H1 (cell line): ENCODE results near the gene ZBTB8B. TPM values are rescaled to one million over a fixed set of nuclear protein-coding genes. Genes with fewer than 3 reads are reported as not detected.

Source experiments
- CTCF ChIA-PET: fragments of 300-600 bp; sonication (Branson Sonifier 250); formaldehyde crosslinking; loops from one replicate; lab custom pipeline; 2021; ENCODE audit not compliant: partially characterized antibody; lab: Charles Lee
- POLR2A ChIA-PET: fragments of 300-600 bp; sonication (Branson Sonifier 250); formaldehyde crosslinking; loops from one replicate; lab custom pipeline; 2021; ENCODE audit warnings: inconsistent platforms; ENCODE audit not compliant: partially characterized antibody; lab: Charles Lee
- DNase-seq, 2 experiments: peaks; one replicate each; pipeline versions ENCODE4 v3.0.0 to v3.0.0-alpha.2; 2010 to 2022; ENCODE audit warnings: low spot score in 2 of 2, low read depth in 1 of 2, mixed read lengths in 1 of 2
- FAIRE-seq: peaks from 2 replicates; lab custom pipeline; 2011; peaks lifted over from hg19 to GRCh38; lab: Jason Lieb, UNC
- H2AFZ ChIP-seq: 2 replicates; pipeline ENCODE4 v1.8.1; 2012; ENCODE audit warnings: low read length, inconsistent platforms
- H2AK5ac ChIP-seq: 2 replicates; pipeline ENCODE4 v1.6.1; 2013; ENCODE audit warnings: low read depth, low read length
- H2BK120ac ChIP-seq: replicated peaks from 2 replicates; pipeline ENCODE3; 2013; ENCODE audit warnings: low read depth, low read length, inconsistent platforms
- H2BK12ac ChIP-seq: 2 replicates; pipeline ENCODE4 v1.6.1; 2013; ENCODE audit warnings: low read depth, low read length
- H2BK15ac ChIP-seq: 2 replicates; pipeline ENCODE4 v1.6.1; 2013; ENCODE audit warnings: low read length
- H2BK20ac ChIP-seq: 2 replicates; pipeline ENCODE4 v1.6.1; 2013; ENCODE audit warnings: low read length
- H2BK5ac ChIP-seq: 2 replicates; pipeline ENCODE4 v1.6.1; 2013; ENCODE audit warnings: low read depth, low read length
- H3K14ac ChIP-seq: 2 replicates; pipeline ENCODE4 v1.6.1; 2013; ENCODE audit warnings: inconsistent platforms; ENCODE audit not compliant: insufficient read length
- H3K18ac ChIP-seq: 2 replicates; pipeline ENCODE4 v1.6.1; 2013; ENCODE audit warnings: low read length; ENCODE audit errors: extremely low read depth
- H3K23ac ChIP-seq: 2 replicates; pipeline ENCODE4 v1.6.1; 2013; ENCODE audit warnings: inconsistent platforms; ENCODE audit not compliant: insufficient read length
- H3K23me2 ChIP-seq: 2 replicates; pipeline ENCODE4 v1.6.1; 2013; ENCODE audit warnings: low read depth, low read length
- H3K27ac ChIP-seq: 2 replicates; pipeline ENCODE4 v1.6.1; 2011; ENCODE audit warnings: low read depth, low read length, inconsistent platforms
- H3K27me3 ChIP-seq, 4 experiments: replicated peaks in 1 of 4; 1 replicate in 1 of 4; 2 replicates in 3 of 4; pipeline versions ENCODE4 v1.6.1 to v1.8.1; 2011 to 2013; ENCODE audit warnings: low read length in 3 of 4, mild to moderate bottlenecking in 3 of 4, inconsistent platforms in 2 of 4, mixed read lengths in 2 of 4, moderate library complexity in 1 of 4; ENCODE audit not compliant: control insufficient read depth in 3 of 4, insufficient read depth in 3 of 4; ENCODE audit errors: extremely low read depth in 1 of 4
- H3K36me3 ChIP-seq, 4 experiments: 2 replicates each; pipeline versions ENCODE4 v1.6.1 to v1.8.1; 2011 to 2013; ENCODE audit warnings: mild to moderate bottlenecking in 4 of 4, low read length in 3 of 4, moderate library complexity in 2 of 4, control low read depth in 1 of 4, inconsistent platforms in 1 of 4; ENCODE audit not compliant: insufficient read depth in 4 of 4, control insufficient read depth in 2 of 4
- H3K4ac ChIP-seq: replicated peaks from 2 replicates; pipeline ENCODE3; 2013; ENCODE audit warnings: low read length, low read depth, mixed read lengths, inconsistent platforms; ENCODE audit not compliant: insufficient read length
- H3K4me1 ChIP-seq, 4 experiments: replicated peaks in 1 of 4; 1 replicate in 1 of 4; 2 replicates in 3 of 4; pipeline versions ENCODE4 v1.6.1 to v1.8.1; 2011 to 2013; ENCODE audit warnings: low read length in 3 of 4, inconsistent platforms in 2 of 4, mixed read lengths in 1 of 4; ENCODE audit not compliant: insufficient read depth in 4 of 4, control insufficient read depth in 3 of 4
- H3K4me2 ChIP-seq, 2 experiments: 2 replicates each; pipeline versions ENCODE4 v1.6.1 to v1.8.1; 2011 to 2013; ENCODE audit warnings: low read depth in 2 of 2, low read length in 2 of 2, control low read depth in 1 of 2, inconsistent platforms in 1 of 2, mild to moderate bottlenecking in 1 of 2; ENCODE audit not compliant: insufficient read depth in 1 of 2
- H3K4me3 ChIP-seq, 4 experiments: fragments of 200-600, 300-600 bp in 1 of 4; sonication (generic), shearing (Covaris generic), sonication (Bioruptor Twin) in 1 of 4; 2 replicates each; pipeline versions ENCODE4 v1.5.1 to v1.8.1; 2011 to 2016; ENCODE audit warnings: low read length in 4 of 4, low read depth in 3 of 4, control low read depth in 2 of 4, inconsistent platforms in 2 of 4, mild to moderate bottlenecking in 2 of 4, mixed read lengths in 1 of 4, moderate library complexity in 1 of 4; ENCODE audit not compliant: insufficient read depth in 2 of 4; ENCODE audit errors: extremely low read depth in 1 of 4
- H3K56ac ChIP-seq: replicated peaks from 2 replicates; pipeline ENCODE3; 2013; ENCODE audit warnings: low read depth, mild to moderate bottlenecking, mixed read lengths, low read length, inconsistent platforms; ENCODE audit not compliant: insufficient read length
- H3K79me1 ChIP-seq: 2 replicates; pipeline ENCODE4 v1.6.1; 2013; ENCODE audit warnings: low read depth, low read length, control low read depth
- H3K79me2 ChIP-seq, 2 experiments: 2 replicates each; pipeline versions ENCODE4 v1.6.1 to v1.8.1; 2012 to 2013; ENCODE audit warnings: low read length in 2 of 2, mild to moderate bottlenecking in 2 of 2, inconsistent platforms in 1 of 2; ENCODE audit not compliant: insufficient read depth in 2 of 2, control insufficient read depth in 1 of 2
- H3K9ac ChIP-seq, 4 experiments: replicated peaks in 1 of 4; 1 replicate in 1 of 4; 2 replicates in 3 of 4; pipeline versions ENCODE4 v1.6.1 to v1.8.1; 2011 to 2013; ENCODE audit warnings: low read depth in 3 of 4, low read length in 3 of 4, control low read depth in 2 of 4, mild to moderate bottlenecking in 2 of 4, moderate library complexity in 2 of 4, inconsistent platforms in 1 of 4; ENCODE audit errors: extremely low read depth in 1 of 4
- H3K9me3 ChIP-seq, 2 experiments: 2 replicates each; pipeline versions ENCODE4 v1.6.1 to v1.8.1; 2012 to 2013; ENCODE audit warnings: mild to moderate bottlenecking in 2 of 2, moderate library complexity in 2 of 2, control low read depth in 1 of 2, inconsistent platforms in 1 of 2, low read depth in 1 of 2, low read length in 1 of 2, mixed read lengths in 1 of 2; ENCODE audit not compliant: insufficient read depth in 2 of 2
- H4K20me1 ChIP-seq, 2 experiments: replicated peaks in 1 of 2; 2 replicates each; pipeline versions ENCODE3 to v1.8.1; 2011 to 2013; ENCODE audit warnings: inconsistent platforms in 2 of 2, low read length in 2 of 2, mild to moderate bottlenecking in 1 of 2; ENCODE audit not compliant: insufficient read depth in 2 of 2, control insufficient read depth in 1 of 2
- H4K5ac ChIP-seq: 2 replicates; pipeline ENCODE4 v1.6.1; 2013; ENCODE audit warnings: low read length, low read depth, mixed read lengths, inconsistent platforms; ENCODE audit not compliant: insufficient read length
- H4K8ac ChIP-seq: 2 replicates; pipeline ENCODE4 v1.8.0; 2013; ENCODE audit warnings: mild to moderate bottlenecking, moderate library complexity, low read length, inconsistent platforms; ENCODE audit not compliant: insufficient read depth; ENCODE audit errors: extremely low read depth
- H4K91ac ChIP-seq: replicated peaks from 2 replicates; pipeline ENCODE3; 2013; ENCODE audit warnings: low read length, mixed read lengths, inconsistent platforms; ENCODE audit not compliant: insufficient read length
- BACH1 ChIP-seq: IDR thresholded peaks from 2 replicates; pipeline ENCODE4 v1.6.1; 2012; ENCODE audit warnings: low read length, improper control_type of control experiment
- CTBP2 ChIP-seq: IDR thresholded peaks from 2 replicates; pipeline ENCODE4 v1.7.0; 2011; ENCODE audit warnings: borderline replicate concordance, mild to moderate bottlenecking, moderate library complexity, mixed read lengths, low read length; ENCODE audit not compliant: insufficient read depth, insufficient read length
- FOSL1 ChIP-seq: IDR thresholded peaks from 2 replicates; pipeline ENCODE4 v1.6.1; 2011; ENCODE audit warnings: mild to moderate bottlenecking, low read depth, low read length, moderate library complexity; ENCODE audit not compliant: insufficient read depth
- GTF2F1 ChIP-seq: IDR thresholded peaks from 2 replicates; pipeline ENCODE4 v1.6.1; 2012; ENCODE audit warnings: low read depth, low read length, improper control_type of control experiment, borderline replicate concordance
- JUND ChIP-seq: IDR thresholded peaks from 2 replicates; pipeline ENCODE4 v1.6.1; 2011; ENCODE audit warnings: mild to moderate bottlenecking, improper control_type of control experiment, low read length
- NANOG ChIP-seq: IDR thresholded peaks from 2 replicates; pipeline ENCODE4 v1.6.1; 2011; ENCODE audit warnings: low read length, low read depth, mild to moderate bottlenecking, inconsistent platforms; ENCODE audit not compliant: insufficient read depth, poor library complexity, severe bottlenecking
- NRF1 ChIP-seq: IDR thresholded peaks from 2 replicates; pipeline ENCODE4 v1.6.1; 2011; ENCODE audit warnings: mild to moderate bottlenecking, low read depth, low read length, improper control_type of control experiment
- SAP30 ChIP-seq: fragments of 300-600 bp; sonication (generic); IDR thresholded peaks from 2 replicates; pipeline ENCODE4 v1.7.1; 2012; ENCODE audit warnings: low read length, moderate library complexity, mild to moderate bottlenecking, inconsistent platforms; ENCODE audit not compliant: insufficient read depth, insufficient replicate concordance
- TAF1 ChIP-seq: IDR thresholded peaks from 2 replicates; pipeline ENCODE4 v1.6.1; 2011; ENCODE audit warnings: mild to moderate bottlenecking, low read depth, low read length
- YY1 ChIP-seq: IDR thresholded peaks from 2 replicates; pipeline ENCODE4 v1.6.1; 2011; ENCODE audit warnings: low read depth, mild to moderate bottlenecking, low read length
- WGBS, 2 experiments: shearing (Covaris generic) in 1 of 2; methylation state at CpG; one replicate each; pipeline versions ENCODE4 v1.1.6 to v1.1.7; 2013 to 2015; ENCODE audit warnings: low lambda C conversion rate in 2 of 2, mixed read lengths in 2 of 2, inconsistent platforms in 1 of 2, low coverage in 1 of 2, missing lambda C conversion rate in 1 of 2; ENCODE audit not compliant: insufficient replicate concordance in 2 of 2, insufficient coverage in 1 of 2, insufficient read length in 1 of 2; ENCODE audit errors: extremely low coverage in 1 of 2, missing lambda C conversion rate in 1 of 2; 5-methylcytosine and 5-hydroxymethylcytosine counted together
- polyA plus RNA-seq, 7 experiments: library from polyadenylated mRNA; depleted of rRNA in 3 of 7; stranded (reverse) in 5 of 7; unstranded in 2 of 7; fragments of >200 nt in 5 of 7; fragments of 200-250 nt in 2 of 7; gene quantifications; 1 replicate in 5 of 7; 2 replicates in 1 of 7; 4 replicates in 1 of 7; pipeline versions ENCODE4 v1.2.1 to v1.2.3, GENCODE V29; 2011 to 2013; ENCODE audit warnings: missing spikeins in 2 of 7, mixed read lengths in 2 of 7
- total RNA-seq: library from RNA; stranded (reverse); fragmentation: NEBNext Ultra II Directional; extraction: Animal tissue kit (Norgen Biotek cat#: 25700); gene quantifications from 2 replicates; pipeline ENCODE4 v1.2.1, GENCODE V29; 2021
- TF ChIP-seq, protein P1 (sequence below): IDR thresholded peaks from 2 replicates; pipeline ENCODE4 v1.6.1; 2012; ENCODE audit warnings: inconsistent platforms
- TF ChIP-seq, protein P2 (sequence below): IDR thresholded peaks from 2 replicates; pipeline ENCODE4 v1.6.1; 2012; ENCODE audit warnings: inconsistent platforms

ZBTB8B gene
- total and polyA plus RNA-seq, 2 of the 8 experiments (the other 6 are each of a cell fraction or from before 2014, with no cell fraction given), result 1.3 to 3.7 TPM

DNA sequence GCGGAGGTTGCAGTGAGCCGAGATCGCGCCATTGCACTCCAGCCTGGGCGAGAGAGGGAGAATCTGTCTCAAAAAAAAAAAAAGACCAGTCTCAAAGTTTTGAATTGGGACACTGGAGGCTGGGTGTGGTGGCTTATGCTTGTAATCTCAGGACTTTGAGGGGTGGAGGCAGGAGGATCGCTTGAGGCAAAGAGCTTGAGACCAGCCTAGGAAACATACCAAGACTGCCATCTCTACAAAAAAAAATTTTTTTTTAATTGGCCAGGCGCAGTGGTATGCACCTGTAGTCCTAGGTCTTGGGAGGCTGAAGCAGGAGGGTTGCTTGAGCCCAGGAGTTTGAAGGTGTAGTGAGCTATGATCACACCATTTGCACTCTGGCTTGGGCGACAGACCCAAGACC lies 3.9 kb downstream of the ZBTB8B start:
- Histone ChIP-seq H3K9ac (no peak overlapping the region), H3K23ac (no peak overlapping the region), H3K14ac (no peak overlapping the region), H3K9me3 (no peaks in the 10 kb centered on the region), H4K8ac (no peak overlapping the region), H2BK5ac (no peak overlapping the region), H4K91ac (no peak overlapping the region), H2BK12ac (no peak overlapping the region), H3K79me2 (peaks cover 0 to 7% of the 10 kb centered on the region in 2 experiments; a peak in 1 of 4 replicates), H3K4me3 (no peak overlapping the region), H4K20me1 (peaks cover 0 to 8% of the 10 kb centered on the region in 2 experiments), H2BK15ac (no peak overlapping the region), H3K79me1 (no peaks in the 10 kb centered on the region), H4K5ac (no peak overlapping the region), H3K23me2 (peaks cover 17% of the 10 kb centered on the region), H3K4ac (no peak overlapping the region), H3K4me1 (peaks cover 0 to 4% (median 2%) of the 10 kb centered on the region in 4 experiments; a peak in 2 of 7 replicates), H3K36me3 (peaks cover 0 to 10% (median 5%) of the 10 kb centered on the region in 4 experiments; a peak in 2 of 8 replicates), H3K4me2 (no peak overlapping the region), H2BK120ac (no peak overlapping the region), H2AK5ac (no peak overlapping the region), H3K56ac (no peak overlapping the region), H3K27ac (no peak overlapping the region), H3K18ac (no peak overlapping the region), H3K27me3 (no peaks in the 10 kb centered on the region), H2BK20ac (no peak overlapping the region), H2AFZ (no peak overlapping the region)
- FAIRE-seq, result no peak
- no peak for DNase-seq
- 95% methylated on average over 8 of the region's 8 CpGs; no CpG with 5 or more reads in 1 of the 2 experiments for WGBS, 2 experiments
- no peak for TF ChIP-seq BACH1
- no peak for TF ChIP-seq YY1
- TF ChIP-seq, protein P1, sequence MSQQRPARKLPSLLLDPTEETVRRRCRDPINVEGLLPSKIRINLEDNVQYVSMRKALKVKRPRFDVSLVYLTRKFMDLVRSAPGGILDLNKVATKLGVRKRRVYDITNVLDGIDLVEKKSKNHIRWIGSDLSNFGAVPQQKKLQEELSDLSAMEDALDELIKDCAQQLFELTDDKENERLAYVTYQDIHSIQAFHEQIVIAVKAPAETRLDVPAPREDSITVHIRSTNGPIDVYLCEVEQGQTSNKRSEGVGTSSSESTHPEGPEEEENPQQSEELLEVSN, result no peak
- TF ChIP-seq NRF1, result no peak
- no peak for TF ChIP-seq TAF1
- TF ChIP-seq GTF2F1, result no peak
- no peak for TF ChIP-seq NANOG
- no peak for TF ChIP-seq SAP30
- TF ChIP-seq, protein P2, sequence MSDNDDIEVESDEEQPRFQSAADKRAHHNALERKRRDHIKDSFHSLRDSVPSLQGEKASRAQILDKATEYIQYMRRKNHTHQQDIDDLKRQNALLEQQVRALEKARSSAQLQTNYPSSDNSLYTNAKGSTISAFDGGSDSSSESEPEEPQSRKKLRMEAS, result no peak
- TF ChIP-seq FOSL1, result no peak
- no peak for TF ChIP-seq JUND
- no peak for TF ChIP-seq CTBP2
- POLR2A ChIA-PET, result no interaction called here
- CTCF ChIA-PET, result interaction anchor here (0.6 to 1.4 kb wide), 6 partner anchors 9 to 68 kb away, joined by 3 to 4 read pairs (median 4); no protein-coding TSS in a partner anchor
